Renal pelvis (tissue), 4 donors: Measurements from ENCODE around the gene CLMN. TPM values are rescaled to one million over a fixed set of nuclear protein-coding genes. Genes with fewer than 3 reads are reported as not detected.
A peak's percentile ranks its signal among the peaks of the same experiment; 100 is the strongest.
"Not testable (repeated sequence)": the region's sequence is repeated elsewhere in the genome, so short reads cannot be mapped to it uniquely, and the experiment has no call there.

Source experiments
- DNase-seq: peaks from one replicate; pipeline ENCODE4 v3.0.0-alpha.2; 2013
- polyA plus RNA-seq, 3 donors: library from polyadenylated mRNA; unstranded; fragments of 120-200 nt; gene quantifications; one replicate each; pipeline ENCODE4 v1.2.1, GENCODE V29; 2013; ENCODE audit not compliant: insufficient read length in 3 of 3

Gene CLMN
- polyA plus RNA-seq, 3 donors = 18.2 to 41.5 (median 30.6) TPM

DNA sequence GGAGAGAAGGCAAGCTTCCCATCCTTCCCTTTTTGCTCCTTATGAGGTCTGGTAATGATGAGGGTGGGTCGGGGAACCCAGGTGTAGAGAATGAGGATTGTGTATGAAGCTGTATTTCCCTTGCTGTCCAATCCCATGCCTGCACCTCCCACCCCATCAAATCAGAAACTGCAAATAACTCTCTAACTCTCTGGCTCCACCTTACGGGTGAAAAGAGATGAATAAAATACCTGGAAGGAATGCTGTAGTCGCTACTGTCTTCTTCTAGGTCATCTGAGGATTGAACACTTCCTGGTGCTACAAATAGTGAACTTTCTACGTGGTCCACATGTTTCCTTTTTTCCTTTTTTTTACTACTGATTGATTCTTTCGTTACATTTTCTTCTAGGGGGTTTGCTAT is 123.4 kb downstream of the CLMN start:
- DNase-seq = no peak

DNA sequence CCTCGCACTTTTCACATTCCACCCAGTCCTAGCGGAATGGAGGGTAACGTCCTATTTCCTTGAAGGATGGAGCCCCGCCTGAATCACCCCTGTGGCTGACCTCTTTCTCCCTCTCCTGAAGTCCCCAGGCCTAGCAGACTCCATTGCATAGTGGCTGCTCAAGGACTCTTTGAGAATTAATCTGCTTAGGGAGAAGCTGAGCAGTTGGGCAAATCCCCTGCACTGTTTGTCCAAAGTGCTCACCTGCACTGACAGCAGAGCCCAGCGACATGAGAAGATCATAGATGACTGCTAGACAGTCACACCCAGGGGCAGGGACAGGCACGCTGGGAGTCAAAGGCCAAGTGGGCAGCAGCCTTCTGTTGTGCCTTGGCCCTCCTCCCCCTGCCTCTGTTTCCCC is 124.7 kb downstream of the CLMN start:
- no peak for DNase-seq

DNA sequence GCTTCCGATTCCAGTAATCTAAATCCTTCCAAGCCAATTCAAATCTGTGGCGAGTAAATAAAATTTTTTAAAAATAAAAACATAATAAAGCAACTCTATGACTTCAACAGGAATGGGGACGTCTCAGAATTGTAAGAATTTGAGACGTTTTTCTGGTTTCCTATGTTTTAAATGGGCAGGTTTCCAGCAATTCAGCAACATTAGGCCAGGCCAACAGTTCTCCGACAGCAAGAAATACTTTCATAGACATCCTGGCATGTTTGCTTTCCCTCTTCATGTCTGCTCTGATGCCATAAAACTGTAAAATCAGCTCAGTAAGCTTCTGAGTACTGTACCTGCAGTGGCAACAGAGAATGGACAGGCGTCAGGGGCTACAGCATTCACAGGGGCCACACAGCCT is 126.6 kb downstream of the CLMN start:
- no peak for DNase-seq

DNA sequence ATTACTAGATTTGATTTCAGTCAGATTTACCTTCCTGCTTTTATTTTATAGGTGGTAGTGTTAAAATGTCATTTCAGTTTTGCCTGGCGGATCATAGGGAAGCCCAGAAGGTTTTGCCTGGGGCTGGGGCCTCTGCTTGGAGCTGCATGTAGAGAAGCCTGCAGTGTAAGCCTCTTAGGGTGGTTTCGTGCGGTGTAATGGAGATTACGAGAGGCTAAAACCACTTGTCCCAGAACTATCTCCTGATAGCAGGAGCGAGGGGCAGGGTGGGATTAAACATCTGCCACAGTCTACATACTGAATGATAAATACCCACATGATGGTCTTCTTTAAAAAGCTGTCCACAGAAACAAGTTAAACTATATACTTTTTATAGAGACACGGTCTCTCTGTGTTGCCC is 127.4 kb downstream of the CLMN start:
- DNase-seq = no peak

DNA sequence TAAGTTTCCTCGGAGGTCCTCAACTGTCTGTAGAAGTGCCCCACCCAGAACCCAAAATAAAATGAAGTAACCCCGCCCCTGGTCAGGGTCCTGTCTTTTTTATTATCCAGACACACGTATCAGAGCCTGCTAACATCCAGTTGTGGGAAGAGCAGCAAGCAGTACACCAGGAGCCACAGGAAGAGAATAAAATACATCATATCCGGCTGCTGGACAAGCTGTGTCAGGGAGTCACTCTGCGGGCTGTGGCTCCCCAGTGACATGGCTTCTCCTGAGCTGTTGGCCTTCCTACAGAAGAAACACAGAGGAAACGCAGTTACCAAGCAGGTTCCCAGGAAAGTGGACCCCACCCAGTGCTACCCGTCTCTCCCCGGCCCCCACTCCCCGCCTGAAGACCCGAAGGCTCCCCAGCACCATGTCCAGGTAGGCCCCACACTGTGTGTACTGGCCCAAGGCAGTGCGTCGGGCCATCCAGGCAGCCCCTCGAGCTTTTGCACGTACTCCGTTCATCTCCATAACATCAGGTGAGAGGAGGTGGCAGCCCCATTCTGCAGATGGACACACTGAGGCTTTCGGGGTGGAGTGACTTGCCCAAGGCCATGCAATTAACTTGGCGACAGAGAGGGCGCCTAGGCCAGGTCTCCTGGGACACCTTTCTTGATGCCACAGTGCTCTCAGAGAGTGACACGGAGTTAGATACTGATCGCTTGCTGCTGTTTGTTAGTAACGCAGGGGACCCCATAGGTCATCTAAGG is 128.1 kb downstream of the CLMN start:
- DNase-seq = no peak

DNA sequence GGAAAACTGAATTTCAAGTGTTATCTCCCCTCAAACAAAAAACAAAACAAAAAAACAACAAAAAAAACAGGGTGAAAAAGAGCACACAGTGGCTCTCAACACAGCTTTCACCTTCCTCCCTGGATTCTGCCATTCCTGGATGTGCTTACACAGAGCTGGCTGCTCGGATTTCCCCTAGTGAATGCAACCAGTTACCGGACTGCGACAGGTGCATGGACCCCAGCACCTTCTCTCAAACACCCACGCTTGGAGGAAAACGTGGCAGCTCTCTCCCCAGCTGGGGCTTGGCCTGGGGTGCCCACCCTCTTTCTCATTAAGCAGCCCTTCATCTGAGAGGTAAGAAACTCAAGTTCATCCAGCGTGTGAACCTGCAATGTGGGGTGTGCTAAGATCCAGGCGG is 128.9 kb downstream of the CLMN start:
- DNase-seq = no peak

DNA sequence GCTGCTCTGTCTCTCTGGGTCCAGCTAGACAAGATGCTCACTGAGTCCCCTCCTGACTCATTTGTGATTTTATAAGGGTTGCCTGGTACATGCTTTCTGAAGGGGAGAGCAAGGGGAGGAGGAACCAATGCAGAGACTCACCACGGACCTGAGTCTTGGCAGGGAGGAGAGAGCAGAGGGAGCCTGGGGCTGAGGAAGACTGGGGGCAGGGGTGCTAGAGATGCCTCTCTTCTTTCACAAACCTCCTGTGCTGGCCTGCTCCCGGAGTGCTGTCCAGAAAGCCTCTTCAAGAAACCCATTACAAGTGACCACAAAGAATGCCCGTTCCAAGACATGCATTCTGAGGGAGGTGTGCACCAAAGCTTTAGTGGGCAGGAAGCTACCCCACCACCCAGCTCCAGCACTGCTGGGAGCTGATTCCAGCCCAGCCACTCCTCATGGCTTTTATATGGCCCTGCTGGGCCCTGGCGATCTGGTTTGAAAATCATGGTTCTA is 129.3 kb downstream of the CLMN start:
- no peak for DNase-seq

DNA sequence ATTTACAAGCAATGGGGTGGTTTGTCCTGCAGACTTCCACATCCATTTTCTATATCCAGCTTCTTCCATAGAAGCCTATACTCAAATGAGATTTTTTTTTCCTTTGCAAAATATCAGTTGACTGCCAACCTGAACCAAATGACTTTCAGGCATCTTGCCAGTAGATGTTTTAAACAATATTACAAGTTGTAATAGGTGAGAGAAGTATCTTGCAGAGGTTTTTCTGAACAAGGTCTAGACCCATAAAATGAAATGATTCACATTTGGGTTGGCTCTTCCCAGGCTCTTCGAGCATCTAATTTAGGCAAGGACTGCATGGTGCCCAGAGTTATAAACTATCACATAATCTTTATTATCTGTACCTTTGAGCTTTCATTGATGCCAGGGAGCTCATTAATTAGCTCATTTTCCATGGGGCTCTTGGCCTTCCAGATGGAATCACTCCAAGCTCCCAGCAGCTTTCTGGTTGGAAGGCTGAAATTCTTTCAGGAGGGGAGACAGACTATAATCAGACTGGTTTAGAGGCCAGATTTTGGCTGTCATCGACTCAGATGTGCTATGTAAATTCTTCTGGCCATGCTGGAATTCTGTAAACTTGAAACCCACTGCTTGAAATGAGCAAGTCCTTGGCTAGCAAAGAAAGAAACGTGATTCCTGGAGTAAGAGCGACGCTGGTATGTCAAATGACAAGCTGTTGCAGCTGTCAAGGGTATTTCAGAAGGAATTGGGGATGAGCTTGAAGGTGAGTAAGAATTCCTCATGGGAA is 130.2 kb downstream of the CLMN start:
- no peak for DNase-seq

DNA sequence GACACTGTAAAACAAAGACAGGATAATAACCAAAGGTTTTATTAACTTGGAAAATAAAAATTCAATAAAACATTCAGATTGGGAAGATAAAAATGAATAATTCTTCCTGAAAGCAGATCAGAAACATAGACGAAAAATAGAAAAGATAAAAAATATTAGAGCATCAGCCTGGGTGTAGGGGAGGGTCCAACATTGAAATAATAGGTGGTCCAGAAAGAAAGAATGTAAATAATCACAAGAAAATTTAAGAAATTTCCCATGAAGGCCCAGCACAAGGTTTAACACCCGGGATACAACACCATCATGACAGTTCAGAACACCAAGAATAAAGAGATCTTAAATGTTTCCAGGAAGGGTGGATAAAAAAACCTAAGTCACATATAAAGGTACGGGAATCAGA is 131.3 kb downstream of the CLMN start:
- no peak for DNase-seq

DNA sequence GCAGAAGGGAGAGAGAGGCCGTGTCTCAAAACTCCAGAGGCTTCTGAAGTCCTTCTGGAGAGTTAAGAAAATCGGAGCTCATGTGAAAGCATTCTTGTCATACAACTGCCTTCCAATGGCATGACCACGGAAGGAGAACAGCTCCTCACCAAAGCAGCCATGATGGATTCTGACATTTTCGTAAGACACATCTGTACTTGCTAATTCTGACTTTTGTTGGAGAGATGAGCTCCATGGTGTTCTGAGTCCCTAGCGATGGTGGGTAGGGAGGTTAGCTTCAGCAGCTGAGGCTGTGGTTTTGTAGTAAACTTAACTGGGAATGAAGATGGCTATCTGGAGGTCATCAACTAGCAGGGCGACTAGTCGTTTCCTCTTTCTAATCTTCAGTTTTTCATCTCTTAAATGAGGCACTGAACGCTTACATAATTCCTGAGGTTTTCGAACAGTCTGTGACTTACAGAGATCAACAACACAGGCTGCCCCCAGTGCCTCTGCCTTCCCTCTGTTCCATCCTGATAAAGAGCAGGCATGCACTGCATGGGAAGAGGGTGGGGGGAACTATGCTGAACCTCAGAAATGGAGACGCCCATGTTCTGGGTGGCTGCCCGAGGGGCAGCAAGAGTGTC is 133.8 kb downstream of the CLMN start:
- DNase-seq = no peak

DNA sequence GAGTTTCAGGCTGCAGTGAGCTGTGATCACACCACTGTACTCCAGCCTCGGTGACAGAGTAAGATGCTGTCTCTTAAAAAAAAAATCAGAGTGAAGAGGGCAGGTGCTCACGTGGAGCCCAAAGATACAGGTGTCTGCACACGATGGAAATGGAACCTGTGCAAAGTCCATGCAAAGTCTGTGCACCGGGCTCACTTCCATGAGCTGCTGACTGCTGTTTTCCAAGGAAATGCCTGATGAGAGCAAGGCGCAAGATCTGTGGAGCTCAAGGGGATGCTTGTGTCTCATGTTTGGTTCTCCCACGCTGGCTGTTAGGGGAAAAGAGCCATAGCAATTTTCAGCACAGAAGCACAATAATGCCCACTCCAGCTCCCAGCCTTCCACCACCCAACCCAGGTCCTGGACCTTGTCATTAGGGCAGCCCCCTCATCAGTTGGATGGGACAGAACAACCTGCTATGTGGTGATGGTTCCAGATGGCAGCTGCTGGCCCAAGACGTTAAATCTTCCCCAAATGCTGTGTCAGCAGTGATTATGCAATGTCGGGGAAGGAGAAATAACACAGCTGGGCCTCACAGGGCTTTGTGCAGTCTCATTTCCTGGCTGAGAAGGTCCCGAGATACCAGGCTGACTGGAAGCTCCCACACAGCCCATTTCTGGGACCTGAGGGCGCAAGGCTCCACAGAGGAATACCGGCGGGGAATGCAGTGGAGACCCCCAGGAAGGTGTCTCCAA is 134.5 kb downstream of the CLMN start:
- peak; percentile 55 for DNase-seq

DNA sequence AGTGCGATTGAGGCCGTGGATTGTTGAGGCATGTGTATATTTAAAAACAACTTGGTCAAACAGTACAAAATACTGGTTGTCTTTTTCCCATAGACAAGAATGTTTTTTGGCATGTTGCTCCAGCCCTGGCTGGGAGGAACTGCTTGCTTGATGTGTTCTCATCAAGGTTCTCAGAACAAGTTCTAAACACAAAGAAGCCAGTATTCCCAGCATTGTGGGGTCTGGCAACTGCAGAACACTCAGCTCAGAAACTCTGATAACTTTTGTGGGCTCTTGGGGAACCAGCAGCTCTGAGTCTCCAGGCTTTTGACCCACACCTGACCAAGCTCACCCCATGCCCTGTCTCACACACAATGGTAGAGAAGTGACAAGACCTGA is 135.3 kb downstream of the CLMN start:
- no peak for DNase-seq

DNA sequence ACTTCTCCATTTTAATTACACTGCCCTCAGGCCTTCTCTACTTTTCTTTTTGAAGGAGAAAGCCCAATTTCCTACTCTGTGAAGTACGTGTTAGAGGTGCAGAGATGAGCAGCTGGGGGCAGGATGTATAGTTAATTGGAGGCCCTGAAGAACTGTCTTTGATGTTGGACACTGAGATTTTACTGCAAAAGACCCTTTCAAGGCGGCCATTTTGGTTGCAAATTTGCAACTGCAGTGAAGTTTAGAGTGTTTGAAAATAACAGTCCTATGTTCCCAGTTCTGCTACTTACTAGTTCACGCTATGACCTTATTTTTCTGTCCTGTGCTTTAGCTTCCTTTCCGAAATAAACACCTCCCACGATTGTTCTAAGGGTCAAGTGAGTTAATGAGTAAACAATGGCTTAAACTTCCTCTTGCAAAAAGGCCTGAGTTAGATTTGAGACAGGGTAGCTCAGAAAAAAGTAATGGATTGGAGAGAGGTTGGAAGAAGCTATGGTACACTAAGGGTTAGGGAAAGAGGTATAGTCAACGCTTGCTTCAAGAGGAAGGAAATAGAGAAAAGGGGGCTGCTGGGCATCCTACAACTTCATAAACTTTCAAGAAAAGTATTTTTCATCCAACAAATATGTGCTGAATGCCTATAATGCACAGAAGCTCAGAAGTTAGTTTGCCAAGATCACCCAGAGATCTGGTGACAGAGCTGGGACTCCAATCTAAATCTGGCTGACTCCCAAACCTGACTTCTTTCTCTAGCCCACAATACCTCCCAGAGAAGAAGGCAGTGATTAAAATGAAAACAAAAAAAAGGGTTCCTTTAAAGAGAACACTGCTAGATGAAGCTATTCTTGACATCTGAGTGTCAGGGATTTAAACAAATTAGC is 135.9 kb downstream of the CLMN start:
- no peak for DNase-seq

DNA sequence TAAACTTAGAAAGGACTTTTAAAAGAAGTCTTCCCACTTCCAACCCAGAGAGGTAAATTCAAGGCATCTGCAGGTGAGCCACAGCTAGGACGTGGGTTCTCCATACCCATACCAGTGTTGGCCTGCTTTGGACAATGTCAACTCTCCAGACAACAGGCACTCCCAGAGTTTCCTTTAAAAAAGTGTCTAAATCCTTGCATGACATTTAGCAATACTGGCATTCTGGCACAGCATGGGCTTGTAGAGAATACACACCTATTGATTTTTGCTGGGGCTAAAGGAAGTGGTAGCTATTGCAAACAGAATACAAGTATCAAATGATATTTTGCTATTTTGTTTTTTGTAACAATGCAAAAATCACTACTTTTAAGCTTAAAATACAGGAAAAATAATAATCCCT is 136.6 kb downstream of the CLMN start:
- no peak for DNase-seq

DNA sequence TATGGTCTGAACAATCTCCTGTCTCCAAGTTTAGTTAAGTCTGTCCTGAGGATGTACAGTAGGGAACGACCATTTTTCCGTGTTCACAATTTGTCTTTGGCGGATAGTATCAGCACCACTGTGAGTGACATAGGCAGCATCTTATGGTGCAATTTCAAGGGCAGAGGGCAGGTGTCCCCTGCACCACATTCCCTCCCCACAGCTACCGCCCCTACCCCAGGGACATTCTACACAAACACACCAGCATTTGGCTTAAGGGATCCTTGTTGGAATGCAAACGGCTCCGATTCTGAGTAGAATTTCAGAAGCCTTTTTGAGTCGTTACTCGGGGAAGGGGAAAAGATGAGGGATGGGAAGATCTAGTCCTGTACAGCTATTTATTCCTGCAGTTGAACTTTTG is 137.3 kb downstream of the CLMN start:
- no peak for DNase-seq

DNA sequence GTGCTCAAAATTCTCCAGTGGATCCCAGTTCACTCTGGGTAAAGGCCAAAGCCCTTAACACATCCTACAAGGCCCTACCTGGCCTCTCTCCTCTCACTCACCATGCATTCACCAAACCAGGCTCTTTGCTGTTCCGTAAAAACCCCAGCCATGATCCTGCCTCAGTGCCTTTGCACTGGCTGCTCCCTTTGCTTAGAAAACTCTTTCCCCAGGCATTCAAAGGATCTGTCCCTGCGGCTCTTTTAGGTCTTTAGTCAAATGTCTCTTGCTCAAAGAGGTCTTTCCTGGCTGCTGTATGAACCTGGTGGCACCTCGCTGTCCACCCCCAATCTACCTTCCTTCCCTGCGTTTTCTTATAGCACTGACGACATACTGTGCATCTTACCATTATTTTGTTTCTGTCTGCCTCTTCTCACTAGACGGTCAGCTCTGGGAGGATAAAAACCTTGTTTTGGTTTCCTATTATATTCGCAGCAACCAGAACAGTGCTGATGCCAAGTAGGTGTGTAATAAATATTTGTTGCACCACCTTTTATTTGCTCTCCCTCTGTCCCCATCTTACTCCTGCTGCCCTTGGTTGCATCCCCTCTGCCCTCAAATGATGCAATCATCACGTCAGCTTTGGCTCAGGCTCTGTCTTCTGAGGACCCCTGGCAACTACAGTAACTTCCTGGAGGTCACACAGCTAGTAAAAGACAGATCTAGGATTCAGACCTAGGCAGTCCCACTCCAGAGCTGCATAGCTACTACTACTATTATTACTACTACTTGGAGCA is 138.6 kb downstream of the CLMN start:
- DNase-seq = no peak

DNA sequence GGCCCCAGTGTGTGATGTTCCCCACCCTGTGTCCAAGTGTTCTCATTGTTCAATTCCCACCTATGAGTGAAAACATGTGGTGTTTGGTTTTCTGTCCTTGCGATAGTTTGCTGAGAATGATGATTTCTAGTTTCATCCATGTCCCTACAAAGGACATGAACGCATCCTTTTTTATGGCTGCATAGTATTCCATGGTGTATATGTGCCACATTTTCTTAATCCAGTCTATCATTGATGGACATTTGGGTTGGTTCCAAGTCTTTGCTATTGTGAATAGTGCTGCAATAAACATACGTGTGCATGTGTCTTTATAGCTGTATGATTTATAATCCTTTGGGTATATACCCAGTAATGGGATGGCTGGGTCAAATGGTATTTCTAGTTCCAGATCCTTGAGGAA is 144.0 kb downstream of the CLMN start:
- DNase-seq = not testable (repeated sequence)

DNA sequence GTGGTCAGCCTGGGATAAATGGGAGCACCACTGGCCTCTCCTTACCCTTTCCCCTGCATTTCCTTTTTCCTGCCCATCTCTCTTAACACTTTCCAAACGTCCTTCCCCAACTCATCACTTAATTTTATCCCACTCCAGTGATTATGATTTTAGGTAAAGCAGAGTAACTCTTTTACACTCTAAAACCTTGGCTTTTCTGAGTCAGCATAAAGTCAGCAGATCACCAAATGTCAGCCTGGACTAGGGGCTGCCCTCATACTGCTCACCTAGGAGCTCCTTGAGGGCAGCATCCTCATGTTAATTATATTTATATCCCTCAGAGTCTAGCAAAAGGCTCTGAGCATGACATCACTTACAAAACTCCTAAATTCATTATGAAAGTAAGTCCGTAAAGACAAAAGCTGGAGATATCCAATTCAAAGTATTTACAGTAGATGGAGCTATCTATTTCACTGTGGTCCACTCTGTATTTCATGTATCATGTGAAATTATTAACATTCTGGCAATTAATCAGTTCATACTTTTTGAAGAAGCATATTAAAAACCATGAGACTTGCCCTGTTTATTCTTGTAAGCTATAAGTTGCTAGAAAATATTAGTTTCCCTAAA is 145.4 kb downstream of the CLMN start:
- no peak for DNase-seq

DNA sequence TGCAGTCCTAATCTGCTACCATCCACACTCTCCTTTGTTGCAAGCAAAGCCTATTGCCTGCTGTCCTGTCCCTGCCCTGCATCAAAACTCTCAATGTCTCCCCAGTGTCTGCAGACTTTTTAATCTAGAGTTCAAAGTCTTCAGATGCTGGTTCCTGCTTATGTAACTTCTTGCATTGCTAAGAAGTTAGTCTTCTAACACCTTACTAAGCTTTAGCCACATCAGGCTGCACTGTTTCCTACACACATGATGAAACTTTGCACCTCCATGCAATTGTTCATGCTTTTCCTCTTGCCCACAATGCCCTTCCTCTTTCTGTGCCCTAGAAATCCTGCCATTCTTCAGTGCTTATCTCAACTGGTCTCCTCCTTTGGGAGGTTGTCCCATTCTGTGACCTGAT is 146.2 kb downstream of the CLMN start:
- DNase-seq = no peak

DNA sequence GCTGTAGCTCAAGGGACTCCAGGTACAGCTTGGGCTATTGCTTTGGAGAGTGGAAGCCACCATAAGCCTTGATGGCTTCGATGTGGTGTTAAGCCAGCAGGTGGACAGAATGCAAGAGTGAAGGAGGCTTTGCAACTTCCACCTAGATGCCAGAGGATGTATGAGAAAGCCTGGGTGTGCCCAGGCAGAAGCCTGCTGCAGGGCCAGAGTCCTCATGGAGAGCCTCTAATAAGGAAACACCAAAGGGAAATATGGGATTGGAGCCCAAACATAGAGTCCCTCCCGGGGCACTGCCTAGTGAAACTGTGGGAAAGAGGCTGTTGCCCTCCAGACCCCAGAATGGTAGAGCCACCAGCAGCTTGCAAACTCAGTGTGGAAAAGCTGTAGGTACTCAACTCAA is 152.5 kb downstream of the CLMN start:
- DNase-seq = no peak
